CD14-positive monocyte (primary cell): ENCODE data around the gene DPF3. TPM values are rescaled to one million over a fixed set of nuclear protein-coding genes. Genes with fewer than 3 reads are reported as not detected.

ENCODE experiments used
- DNase-seq, 3 donors: peaks; one replicate each; pipeline ENCODE4 v3.0.0-alpha.2; 2011 to 2022
- H2AFZ ChIP-seq: 2 replicates; pipeline ENCODE4 v1.6.0; 2012; ENCODE audit warnings: mild to moderate bottlenecking, low read depth, low read length, inconsistent platforms; ENCODE audit not compliant: insufficient read depth, poor library complexity, severe bottlenecking
- H3K27ac ChIP-seq, 2 donors: 1 replicate in 1 of 2; 2 replicates in 1 of 2; pipeline ENCODE4 v1.5.1; 2012 to 2013; ENCODE audit warnings: low read length in 2 of 2, control low read depth in 1 of 2, inconsistent platforms in 1 of 2, low read depth in 1 of 2, mild to moderate bottlenecking in 1 of 2
- H3K27me3 ChIP-seq, 2 donors: one replicate each; pipeline versions ENCODE4 v1.6.0 to v1.6.1; 2011 to 2013; ENCODE audit warnings: low read length in 2 of 2; ENCODE audit not compliant: control insufficient read depth in 2 of 2, insufficient read depth in 2 of 2
- H3K36me3 ChIP-seq, 2 donors: replicated peaks in 1 of 2; 1 replicate in 1 of 2; 2 replicates in 1 of 2; pipeline versions ENCODE4 v1.5.1 to v1.6.1; 2012 to 2013; ENCODE audit warnings: low read length in 2 of 2, control low read depth in 1 of 2, inconsistent platforms in 1 of 2, mild to moderate bottlenecking in 1 of 2; ENCODE audit not compliant: insufficient read depth in 2 of 2, control insufficient read depth in 1 of 2
- H3K4me1 ChIP-seq, 2 donors: 1 replicate in 1 of 2; 2 replicates in 1 of 2; pipeline versions ENCODE4 v1.5.1 to v1.6.1; 2012 to 2013; ENCODE audit warnings: low read length in 2 of 2, control low read depth in 1 of 2, inconsistent platforms in 1 of 2, mild to moderate bottlenecking in 1 of 2, moderate library complexity in 1 of 2; ENCODE audit not compliant: insufficient read depth in 2 of 2, control insufficient read depth in 1 of 2
- H3K4me2 ChIP-seq: replicated peaks from 2 replicates; pipeline ENCODE3; 2012; ENCODE audit warnings: low read length, moderate library complexity, mild to moderate bottlenecking; ENCODE audit not compliant: poor library complexity, severe bottlenecking; ENCODE audit errors: extremely low read depth
- H3K4me3 ChIP-seq, 3 experiments: fragments of 200-600 bp in 1 of 3; sonication (generic) in 1 of 3; replicated peaks in 1 of 3; 1 replicate in 2 of 3; 2 replicates in 1 of 3; pipeline ENCODE4 v1.5.1; 2011 to 2013; ENCODE audit warnings: low read length in 3 of 3, mild to moderate bottlenecking in 3 of 3, control low read depth in 2 of 3, low read depth in 2 of 3, inconsistent platforms in 1 of 3, moderate library complexity in 1 of 3
- H3K79me2 ChIP-seq: 2 replicates; pipeline ENCODE4 v1.6.0; 2012; ENCODE audit warnings: mild to moderate bottlenecking, control low read depth, inconsistent platforms, low read length, moderate library complexity; ENCODE audit not compliant: insufficient read depth
- H3K9ac ChIP-seq: 2 replicates; pipeline ENCODE4 v1.6.0; 2017; ENCODE audit warnings: low read length, mild to moderate bottlenecking; ENCODE audit not compliant: insufficient read depth, poor library complexity, severe bottlenecking
- H3K9me3 ChIP-seq, 2 donors: replicated peaks in 1 of 2; 1 replicate in 1 of 2; 2 replicates in 1 of 2; pipeline versions ENCODE4 v1.5.1 to v1.6.1; 2012 to 2013; ENCODE audit warnings: low read length in 2 of 2, control low read depth in 1 of 2; ENCODE audit not compliant: control insufficient read depth in 1 of 2, insufficient read depth in 1 of 2
- H4K20me1 ChIP-seq: 2 replicates; pipeline ENCODE4 v1.6.0; 2012; ENCODE audit warnings: mild to moderate bottlenecking, low read length, control low read depth, moderate library complexity; ENCODE audit not compliant: insufficient read depth
- H3K27ac Mint-ChIP-seq, 7 donors: one replicate each; pipeline ENCODE4 v1.8.0; 2020; ENCODE audit warnings: mild to moderate bottlenecking in 7 of 7, mixed read lengths in 7 of 7, moderate library complexity in 6 of 7, inconsistent platforms in 2 of 7
- H3K27me3 Mint-ChIP-seq, 3 donors: one replicate each; pipeline ENCODE4 v1.8.0; 2021 to 2022; ENCODE audit warnings: low read depth in 3 of 3, mild to moderate bottlenecking in 3 of 3, mixed read lengths in 3 of 3, moderate library complexity in 3 of 3, inconsistent platforms in 1 of 3
- H3K36me3 Mint-ChIP-seq, 2 donors: one replicate each; pipeline ENCODE4 v1.8.0; 2020; ENCODE audit warnings: mixed read lengths in 2 of 2, inconsistent platforms in 1 of 2, mild to moderate bottlenecking in 1 of 2
- H3K4me1 Mint-ChIP-seq: one replicate; pipeline ENCODE4 v1.8.0; 2020; ENCODE audit warnings: mild to moderate bottlenecking, mixed read lengths
- H3K4me3 Mint-ChIP-seq, 2 donors: one replicate each; pipeline ENCODE4 v1.8.0; 2020; ENCODE audit warnings: mild to moderate bottlenecking in 2 of 2, mixed read lengths in 2 of 2, moderate library complexity in 1 of 2
- H3K9me3 Mint-ChIP-seq, 7 donors: one replicate each; pipeline ENCODE4 v1.8.0; 2020 to 2022; ENCODE audit warnings: mixed read lengths in 7 of 7, mild to moderate bottlenecking in 6 of 7, moderate library complexity in 6 of 7, inconsistent platforms in 2 of 7
- CTCF ChIP-seq: fragments of 200-600 bp; IDR thresholded peaks from one replicate; pipeline ENCODE4 v1.8.0; 2022; ENCODE audit warnings: antibody characterized with exemption, mild to moderate bottlenecking
- WGBS: methylation state at CpG from one replicate; pipeline ENCODE4 v1.1.5; 2013; ENCODE audit warnings: missing lambda C conversion rate; ENCODE audit not compliant: insufficient coverage; 5-methylcytosine and 5-hydroxymethylcytosine counted together
- intact Hi-C, 2 donors: fragments of 100-400 bp; cut with micrococcal nuclease; formaldehyde crosslinking; loops; one replicate each; pipeline versions ENCODE4 v1.15.0 to v1.15.1; 2023
- polyA plus RNA-seq, 3 donors: library from polyadenylated mRNA; depleted of rRNA in 1 of 3; unstranded in 2 of 3; stranded (reverse) in 1 of 3; fragments of 300-500 nt in 2 of 3; fragments of >200 nt in 1 of 3; fragmentation: Illumina TruSeq in 2 of 3; gene quantifications; 1 replicate in 2 of 3; 2 replicates in 1 of 3; pipeline ENCODE4 v1.2.3, GENCODE V29; 2012 to 2021

The DPF3 gene
- polyA plus RNA-seq, 3 donors: 0.33 to 0.39 TPM; not detected in 1

GRCh38 chr14:72758420-72758819, 135.5 kb downstream of the DPF3 start:
- Histone ChIP-seq H3K9me3 (peaks cover 15 to 26% of the 10 kb centered on the region in 2 donors), H3K4me3 (no peak overlapping the region), H3K79me2 (no peaks in the 10 kb centered on the region), H3K36me3 (no peaks in the 10 kb centered on the region), H3K9ac (no peak overlapping the region), H2AFZ (no peak overlapping the region), H3K4me2 (no peak overlapping the region), H3K4me1 (no peaks in the 10 kb centered on the region), H3K27ac (no peak overlapping the region), H4K20me1 (no peaks in the 10 kb centered on the region), H3K27me3 (no peaks in the 10 kb centered on the region)
- DNase-seq: no peak
- Mint-ChIP-seq H3K27ac (no peak overlapping the region), H3K4me3 (no peak overlapping the region), H3K9me3 (peaks cover 17 to 29% (median 21%) of the 10 kb centered on the region in 7 donors), H3K4me1 (no peaks in the 10 kb centered on the region), H3K27me3 (peaks cover 3 to 5% (median 3%) of the 10 kb centered on the region in 3 donors), H3K36me3 (no peaks in the 10 kb centered on the region)
- WGBS: 78% methylated on average over 1 of the region's 5 CpGs
- TF ChIP-seq CTCF: no peak
- intact Hi-C loops: no loop called here

DNA sequence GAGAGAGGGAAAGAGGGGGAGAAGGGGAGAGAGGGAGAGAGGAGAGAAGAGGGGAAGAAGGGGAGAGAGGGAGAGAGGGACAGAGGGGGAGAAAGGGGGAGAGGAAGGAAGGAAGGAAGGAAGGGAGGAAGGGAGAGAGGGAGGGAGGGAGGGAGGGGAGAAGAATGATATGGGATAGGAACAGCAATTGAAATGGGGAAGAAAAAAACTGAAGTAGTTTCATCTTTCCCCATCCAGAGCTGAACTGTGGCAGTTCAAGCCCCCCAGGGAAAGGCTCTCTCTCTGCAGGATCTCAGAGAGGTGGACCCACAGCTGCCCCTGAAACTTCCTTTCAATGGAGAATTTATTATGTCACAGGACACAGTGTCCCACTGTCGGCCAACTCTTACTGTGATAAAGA, 136.9 kb downstream of the DPF3 start:
- Histone ChIP-seq H3K9ac (no peak overlapping the region), H3K4me2 (no peak overlapping the region), H2AFZ (no peak overlapping the region), H3K9me3 (peaks cover 15 to 26% of the 10 kb centered on the region in 2 donors), H4K20me1 (no peaks in the 10 kb centered on the region), H3K4me1 (no peaks in the 10 kb centered on the region), H3K27me3 (no peaks in the 10 kb centered on the region), H3K79me2 (no peaks in the 10 kb centered on the region), H3K36me3 (no peaks in the 10 kb centered on the region), H3K4me3 (no peak overlapping the region), H3K27ac (no peak overlapping the region)
- Mint-ChIP-seq H3K36me3 (no peaks in the 10 kb centered on the region), H3K4me3 (no peak overlapping the region), H3K9me3 (peaks cover 17 to 29% (median 20%) of the 10 kb centered on the region in 7 donors), H3K4me1 (no peaks in the 10 kb centered on the region), H3K27me3 (peaks cover 3 to 7% (median 3%) of the 10 kb centered on the region in 3 donors), H3K27ac (no peak overlapping the region)
- intact Hi-C loops: no loop called here
- 67% methylated on average over 1 of the region's 1 CpG for WGBS
- no peak for TF ChIP-seq CTCF
- DNase-seq: no peak
